Effector memory CD4-positive, alpha-beta T cell (primary cell): ENCODE data around the gene GZF1.

Experiments
- DNase-seq, 3 donors: peaks; one replicate each; pipeline ENCODE4 v3.0.0-alpha.2; 2020
- H3K27ac ChIP-seq: 2 replicates; pipeline ENCODE4 v1.7.0; 2013; ENCODE audit warnings: mild to moderate bottlenecking, low read length, moderate library complexity; ENCODE audit not compliant: insufficient read depth, poor library complexity, severe bottlenecking
- H3K27me3 ChIP-seq: replicated peaks from 2 replicates; pipeline ENCODE4 v1.7.0; 2013; ENCODE audit warnings: mild to moderate bottlenecking, low read length; ENCODE audit not compliant: insufficient read depth, control insufficient read depth, poor library complexity, severe bottlenecking
- H3K36me3 ChIP-seq: 2 replicates; pipeline ENCODE4 v1.7.0; 2013; ENCODE audit warnings: mild to moderate bottlenecking, low read length, moderate library complexity; ENCODE audit not compliant: control insufficient read depth, insufficient read depth
- H3K4me1 ChIP-seq: 2 replicates; pipeline ENCODE4 v1.7.0; 2013; ENCODE audit warnings: low read length, mild to moderate bottlenecking; ENCODE audit not compliant: control insufficient read depth, insufficient read depth, poor library complexity, severe bottlenecking
- H3K4me3 ChIP-seq: 2 replicates; pipeline ENCODE4 v1.7.0; 2013; ENCODE audit warnings: low read length, low read depth, mild to moderate bottlenecking; ENCODE audit not compliant: insufficient read depth, poor library complexity, severe bottlenecking
- H3K9me3 ChIP-seq: 2 replicates; pipeline ENCODE4 v1.7.0; 2013; ENCODE audit warnings: mild to moderate bottlenecking, low read length, moderate library complexity; ENCODE audit not compliant: control insufficient read depth

Gene GZF1

DNA sequence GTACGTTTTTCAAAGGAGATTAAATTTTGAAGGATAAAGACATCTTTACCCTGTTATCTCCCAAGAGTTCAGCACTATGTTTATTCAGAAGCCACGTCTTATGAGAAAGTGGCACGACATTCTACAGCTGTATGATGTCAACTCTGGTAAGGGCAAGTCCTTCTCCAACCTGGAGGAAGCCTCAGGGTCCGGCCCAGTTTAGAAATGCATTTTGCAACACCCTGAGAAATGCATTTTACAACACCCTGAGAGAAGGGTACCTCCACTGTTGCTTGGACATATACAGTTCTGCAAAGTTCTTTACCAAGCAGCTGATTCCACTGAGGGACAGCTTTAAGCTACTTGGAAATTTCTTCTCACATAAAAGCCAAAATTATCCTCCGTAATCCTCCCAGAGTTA lies 41.8 kb downstream of the GZF1 start:
- H3K27ac ChIP-seq: no peak overlapping the region
- H3K27me3 ChIP-seq: no peaks in the 10 kb centered on the region
- no peak overlapping the region for H3K4me3 ChIP-seq
- DNase-seq: no peak
- H3K9me3 ChIP-seq: no peaks in the 10 kb centered on the region
- no peaks in the 10 kb centered on the region for H3K36me3 ChIP-seq
- H3K4me1 ChIP-seq: peaks cover 8% of the 10 kb centered on the region

GRCh38 chr20:23404196-23404595 lies 42.2 kb downstream of the GZF1 start:
- Histone ChIP-seq H3K27ac (no peak overlapping the region), H3K36me3 (no peaks in the 10 kb centered on the region), H3K27me3 (no peaks in the 10 kb centered on the region), H3K4me1 (peaks cover 8% of the 10 kb centered on the region), H3K9me3 (no peaks in the 10 kb centered on the region), H3K4me3 (no peak overlapping the region)
- DNase-seq: no peak

- H3K4me1 ChIP-seq: no peaks in the 10 kb centered on the region
- no peaks in the 10 kb centered on the region for H3K36me3 ChIP-seq
- no peak for DNase-seq
- no peaks in the 10 kb centered on the region for H3K27me3 ChIP-seq
- no peak overlapping the region for H3K4me3 ChIP-seq
- H3K9me3 ChIP-seq: no peaks in the 10 kb centered on the region
- no peak overlapping the region for H3K27ac ChIP-seq
Observed at GRCh38 chr20:23406880-23407279, 44.9 kb downstream of the GZF1 start.

- Histone ChIP-seq H3K4me3 (no peak overlapping the region), H3K4me1 (no peaks in the 10 kb centered on the region)
- DNase-seq: peak in 1 of 3 donors; percentile 9
Observed at GRCh38 chr20:23407781-23408464, 45.9 kb downstream of the GZF1 start.

GRCh38 chr20:23408957-23409356 lies 47.0 kb downstream of the GZF1 start:
- H3K9me3 ChIP-seq: no peaks in the 10 kb centered on the region
- DNase-seq: no peak
- no peaks in the 10 kb centered on the region for H3K27me3 ChIP-seq
- no peaks in the 10 kb centered on the region for H3K4me1 ChIP-seq
- H3K36me3 ChIP-seq: no peaks in the 10 kb centered on the region
- no peak overlapping the region for H3K4me3 ChIP-seq
- H3K27ac ChIP-seq: no peak overlapping the region

More at GRCh38 chr20:23407781-23408464, 45.9 kb downstream of the GZF1 start:
- Histone ChIP-seq H3K27ac (no peak overlapping the region), H3K9me3 (no peaks in the 10 kb centered on the region), H3K36me3 (no peaks in the 10 kb centered on the region), H3K27me3 (no peaks in the 10 kb centered on the region)

GRCh38 chr20:23409800-23410199 lies 47.8 kb downstream of the GZF1 start:
- H3K4me3 ChIP-seq: no peak overlapping the region
- no peak for DNase-seq
- H3K36me3 ChIP-seq: no peaks in the 10 kb centered on the region
- H3K27ac ChIP-seq: no peak overlapping the region
- H3K4me1 ChIP-seq: no peaks in the 10 kb centered on the region
- H3K27me3 ChIP-seq: no peaks in the 10 kb centered on the region
- no peaks in the 10 kb centered on the region for H3K9me3 ChIP-seq

GRCh38 chr20:23410916-23411695 lies 49.1 kb downstream of the GZF1 start:
- no peak overlapping the region for H3K27ac ChIP-seq
- H3K4me1 ChIP-seq: no peaks in the 10 kb centered on the region
- no peak for DNase-seq
- no peaks in the 10 kb centered on the region for H3K36me3 ChIP-seq
- no peaks in the 10 kb centered on the region for H3K27me3 ChIP-seq
- H3K9me3 ChIP-seq: no peaks in the 10 kb centered on the region
- H3K4me3 ChIP-seq: no peak overlapping the region

GRCh38 chr20:23412026-23412425 lies 50.0 kb downstream of the GZF1 start:
- Histone ChIP-seq H3K27me3 (no peaks in the 10 kb centered on the region), H3K27ac (no peak overlapping the region), H3K9me3 (no peaks in the 10 kb centered on the region), H3K4me3 (no peak overlapping the region), H3K4me1 (no peaks in the 10 kb centered on the region), H3K36me3 (no peaks in the 10 kb centered on the region)
- DNase-seq: no peak

- Histone ChIP-seq H3K27ac (no peak overlapping the region), H3K36me3 (no peaks in the 10 kb centered on the region), H3K4me3 (no peak overlapping the region), H3K9me3 (no peaks in the 10 kb centered on the region), H3K27me3 (no peaks in the 10 kb centered on the region), H3K4me1 (no peaks in the 10 kb centered on the region)
- DNase-seq: no peak
Observed at GRCh38 chr20:23413862-23414422, 52.0 kb downstream of the GZF1 start.

DNA sequence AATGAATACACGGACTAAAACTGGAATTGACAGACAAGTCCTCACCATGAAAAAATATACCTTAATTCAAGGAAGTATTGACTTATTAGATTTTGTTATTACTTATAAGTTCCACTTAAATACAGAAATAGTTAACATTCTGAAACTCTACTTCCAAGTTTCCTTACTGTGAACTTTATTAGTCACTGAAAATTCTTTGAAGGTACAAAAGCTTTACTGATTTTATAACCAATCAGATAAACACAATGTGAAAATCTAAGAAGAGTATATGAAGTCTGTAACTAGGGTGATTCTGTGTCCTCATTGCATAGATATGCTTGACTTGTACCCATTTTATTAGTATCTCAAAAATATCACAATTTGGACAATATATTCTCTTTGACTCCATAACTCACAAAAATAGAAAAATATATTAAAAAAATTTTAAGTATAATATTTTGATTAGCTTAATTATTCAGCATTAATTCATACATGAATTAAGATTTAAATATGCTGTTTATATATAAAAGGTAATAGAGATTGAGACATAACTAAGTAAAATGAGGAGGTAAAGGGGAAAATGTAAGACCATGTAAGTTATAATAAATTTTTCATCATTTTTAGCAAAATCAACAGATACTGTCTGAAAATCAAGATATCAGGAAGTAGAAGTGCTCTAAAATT lies 52.7 kb downstream of the GZF1 start:
- no peaks in the 10 kb centered on the region for H3K36me3 ChIP-seq

More for the DNA sequence above, 52.7 kb downstream of the GZF1 start:
- H3K27me3 ChIP-seq: no peaks in the 10 kb centered on the region
- no peak for DNase-seq
- no peak overlapping the region for H3K27ac ChIP-seq
- no peaks in the 10 kb centered on the region for H3K4me1 ChIP-seq
- no peaks in the 10 kb centered on the region for H3K9me3 ChIP-seq
- H3K4me3 ChIP-seq: no peak overlapping the region
